NB4 (cell line): ENCODE data around the gene ERBB4.

Experiments
- CTCF ChIP-seq: IDR thresholded peaks from one replicate; pipeline ENCODE4 v1.5.1; 2012; ENCODE audit warnings: low read depth, low read length
- MYC ChIP-seq: IDR thresholded peaks from 2 replicates; pipeline ENCODE4 v1.6.1; 2011; ENCODE audit warnings: low read depth, low read length

GRCh38 chr2:212153923-212154322 lies 384.7 kb downstream of the ERBB4 start:
- TF ChIP-seq CTCF (no peak), MYC (no peak)
